ENCODE results near the gene CAP1. TPM values are rescaled to one million over a fixed set of nuclear protein-coding genes. Genes with fewer than 3 reads are reported as not detected.
"Not testable (repeated sequence)": the region's sequence is repeated elsewhere in the genome, so short reads cannot be mapped to it uniquely, and the experiment has no call there.

Gene CAP1
- total RNA-seq, 1 donor from 2014 or later, result 435 TPM

- H3K4me1 Mint-ChIP-seq (ENCODE audit: low read depth), result no peaks in the 10 kb centered on the region
- H3K27ac Mint-ChIP-seq, result no peak overlapping the region
- peaks cover 20% of the 10 kb centered on the region for H3K27me3 Mint-ChIP-seq (ENCODE audit: insufficient read depth)
- H3K36me3 Mint-ChIP-seq (ENCODE audit: low read depth), result peaks cover 2% of the 10 kb centered on the region
- intact Hi-C loops (cut with micrococcal nuclease), result no loop called here
- H3K9me3 Mint-ChIP-seq, result peaks cover 6% of the 10 kb centered on the region
- no peak overlapping the region for H3K4me3 Mint-ChIP-seq
- no peak for DNase-seq (ENCODE audit: low spot score)
These were observed 25.5 kb upstream of the CAP1 start for GRCh38 chr1:40014812-40015594.

- no peak for DNase-seq (ENCODE audit: low spot score)
- no peak overlapping the region for H3K27ac Mint-ChIP-seq
- peaks cover 21% of the 10 kb centered on the region for H3K27me3 Mint-ChIP-seq (ENCODE audit: insufficient read depth)
- no peaks in the 10 kb centered on the region for H3K9me3 Mint-ChIP-seq
- H3K4me3 Mint-ChIP-seq, result no peak overlapping the region
- H3K4me1 Mint-ChIP-seq (ENCODE audit: low read depth), result no peaks in the 10 kb centered on the region
- intact Hi-C loops (cut with micrococcal nuclease), result no loop called here
- peaks cover 2% of the 10 kb centered on the region for H3K36me3 Mint-ChIP-seq (ENCODE audit: low read depth)
These were observed 22.5 kb upstream of the CAP1 start for GRCh38 chr1:40017951-40018575.

- peaks cover 16% of the 10 kb centered on the region for H3K27me3 Mint-ChIP-seq (ENCODE audit: insufficient read depth)
- H3K9me3 Mint-ChIP-seq, result no peaks in the 10 kb centered on the region
- H3K4me3 Mint-ChIP-seq, result no peak overlapping the region
- intact Hi-C loops (cut with micrococcal nuclease), result no loop called here
- H3K27ac Mint-ChIP-seq, result no peak overlapping the region
- no peak for DNase-seq (ENCODE audit: low spot score)
- H3K4me1 Mint-ChIP-seq (ENCODE audit: low read depth), result no peaks in the 10 kb centered on the region
- H3K36me3 Mint-ChIP-seq (ENCODE audit: low read depth), result peaks cover 2% of the 10 kb centered on the region
These were observed 20.0 kb upstream of the CAP1 start for GRCh38 chr1:40020447-40021085.

GRCh38 chr1:40023379-40023944, 17.1 kb upstream of the CAP1 start:
- intact Hi-C loops (cut with micrococcal nuclease), result no loop called here
- Mint-ChIP-seq H3K27ac (no peak overlapping the region), H3K4me1 (ENCODE audit: low read depth) (no peaks in the 10 kb centered on the region), H3K36me3 (ENCODE audit: low read depth) (peaks cover 3% of the 10 kb centered on the region), H3K9me3 (peaks cover 4% of the 10 kb centered on the region), H3K4me3 (no peak overlapping the region), H3K27me3 (ENCODE audit: insufficient read depth) (peaks cover 13% of the 10 kb centered on the region)
- no peak for DNase-seq (ENCODE audit: low spot score)

GRCh38 chr1:40024671-40025070, 15.9 kb upstream of the CAP1 start:
- intact Hi-C loops (cut with micrococcal nuclease), result no loop called here
- Mint-ChIP-seq H3K4me1 (ENCODE audit: low read depth) (peaks cover 3% of the 10 kb centered on the region), H3K27ac (no peak overlapping the region), H3K36me3 (ENCODE audit: low read depth) (peaks cover 1% of the 10 kb centered on the region), H3K27me3 (ENCODE audit: insufficient read depth) (peaks cover 16% of the 10 kb centered on the region), H3K4me3 (no peak overlapping the region), H3K9me3 (peaks cover 4% of the 10 kb centered on the region)
- no peak for DNase-seq (ENCODE audit: low spot score)

GRCh38 chr1:40027647-40028046, 12.9 kb upstream of the CAP1 start:
- Mint-ChIP-seq H3K4me3 (no peak overlapping the region), H3K9me3 (peaks cover 4% of the 10 kb centered on the region), H3K27ac (no peak overlapping the region), H3K36me3 (ENCODE audit: low read depth) (peaks cover 1% of the 10 kb centered on the region), H3K4me1 (ENCODE audit: low read depth) (peaks cover 12% of the 10 kb centered on the region), H3K27me3 (ENCODE audit: insufficient read depth) (peaks cover 14% of the 10 kb centered on the region)
- DNase-seq (ENCODE audit: low spot score), result no peak
- intact Hi-C loops (cut with micrococcal nuclease), result no loop called here

GRCh38 chr1:40029608-40030007, 10.9 kb upstream of the CAP1 start:
- Mint-ChIP-seq H3K9me3 (peaks cover 4% of the 10 kb centered on the region), H3K36me3 (ENCODE audit: low read depth) (peaks cover 1% of the 10 kb centered on the region), H3K27ac (no peak overlapping the region), H3K4me3 (no peak overlapping the region), H3K4me1 (ENCODE audit: low read depth) (peaks cover 21% of the 10 kb centered on the region), H3K27me3 (ENCODE audit: insufficient read depth) (peaks cover 9% of the 10 kb centered on the region)
- intact Hi-C loops (cut with micrococcal nuclease), result no loop called here
- DNase-seq (ENCODE audit: low spot score), result no peak

GRCh38 chr1:40030528-40031135, 9.9 kb upstream of the CAP1 start:
- no peak for DNase-seq (ENCODE audit: low spot score)
- intact Hi-C loops (cut with micrococcal nuclease), result no loop called here
- H3K36me3 Mint-ChIP-seq (ENCODE audit: low read depth), result peaks cover 1% of the 10 kb centered on the region
- peaks cover 4% of the 10 kb centered on the region for H3K9me3 Mint-ChIP-seq
- no peak overlapping the region for H3K4me3 Mint-ChIP-seq
- peaks cover 28% of the 10 kb centered on the region for H3K4me1 Mint-ChIP-seq (ENCODE audit: low read depth)
- no peak overlapping the region for H3K27ac Mint-ChIP-seq
- H3K27me3 Mint-ChIP-seq (ENCODE audit: insufficient read depth), result peaks cover 9% of the 10 kb centered on the region

- no peak overlapping the region for H3K4me3 Mint-ChIP-seq
- H3K9me3 Mint-ChIP-seq, result no peaks in the 10 kb centered on the region
- intact Hi-C loops (cut with micrococcal nuclease), result loop anchor here (1.0 kb wide), 2 partner anchors 113 to 215 kb away; no protein-coding TSS in a partner anchor
These were observed 8.2 kb upstream of the CAP1 start for GRCh38 chr1:40032240-40032891.

GRCh38 chr1:40034869-40035268, 5.7 kb upstream of the CAP1 start:
- intact Hi-C loops (cut with micrococcal nuclease), result no loop called here
- DNase-seq (ENCODE audit: low spot score), result no peak
- peaks cover 50% of the 10 kb centered on the region for H3K4me1 Mint-ChIP-seq (ENCODE audit: low read depth)
- H3K9me3 Mint-ChIP-seq, result no peaks in the 10 kb centered on the region
- no peak overlapping the region for H3K4me3 Mint-ChIP-seq
- peak overlapping the region; percentile 50 for H3K27ac Mint-ChIP-seq
- H3K36me3 Mint-ChIP-seq (ENCODE audit: low read depth), result peaks cover 3% of the 10 kb centered on the region
- peaks cover 3% of the 10 kb centered on the region for H3K27me3 Mint-ChIP-seq (ENCODE audit: insufficient read depth)

More at GRCh38 chr1:40032240-40032891, 8.2 kb upstream of the CAP1 start:
- Mint-ChIP-seq H3K4me1 (ENCODE audit: low read depth) (peaks cover 36% of the 10 kb centered on the region), H3K27ac (no peak overlapping the region), H3K27me3 (ENCODE audit: insufficient read depth) (peaks cover 7% of the 10 kb centered on the region), H3K36me3 (ENCODE audit: low read depth) (no peaks in the 10 kb centered on the region)
- DNase-seq (ENCODE audit: low spot score), result peak; percentile 24

- Mint-ChIP-seq H3K36me3 (ENCODE audit: low read depth) (peaks cover 12% of the 10 kb centered on the region), H3K4me1 (ENCODE audit: low read depth) (peaks cover 54% of the 10 kb centered on the region), H3K27me3 (ENCODE audit: insufficient read depth) (no peaks in the 10 kb centered on the region), H3K4me3 (no peak overlapping the region), H3K27ac (no peak overlapping the region), H3K9me3 (no peaks in the 10 kb centered on the region)
- no peak for DNase-seq (ENCODE audit: low spot score)
- intact Hi-C loops (cut with micrococcal nuclease), result no loop called here
These were observed 4.0 kb upstream of the CAP1 start for GRCh38 chr1:40036574-40036973.

GRCh38 chr1:40037254-40037653, 3.3 kb upstream of the CAP1 start:
- DNase-seq (ENCODE audit: low spot score); H3K4me3 Mint-ChIP-seq; intact Hi-C loops (cut with micrococcal nuclease); H3K9me3 Mint-ChIP-seq; H3K27ac Mint-ChIP-seq; H3K27me3 Mint-ChIP-seq (ENCODE audit: insufficient read depth): not testable (repeated sequence)
- H3K4me1 Mint-ChIP-seq (ENCODE audit: low read depth), result peaks cover 58% of the 10 kb centered on the region
- H3K36me3 Mint-ChIP-seq (ENCODE audit: low read depth), result peaks cover 17% of the 10 kb centered on the region
